LNCAP (cell line): ENCODE results near the gene ANKK1.

Experiments used
- CTCF ChIP-seq: fragments of 450-650 bp; IDR thresholded peaks from 2 replicates; pipeline ENCODE4 v1.5.1; 2017; ENCODE audit warnings: mild to moderate bottlenecking

Gene ANKK1

DNA sequence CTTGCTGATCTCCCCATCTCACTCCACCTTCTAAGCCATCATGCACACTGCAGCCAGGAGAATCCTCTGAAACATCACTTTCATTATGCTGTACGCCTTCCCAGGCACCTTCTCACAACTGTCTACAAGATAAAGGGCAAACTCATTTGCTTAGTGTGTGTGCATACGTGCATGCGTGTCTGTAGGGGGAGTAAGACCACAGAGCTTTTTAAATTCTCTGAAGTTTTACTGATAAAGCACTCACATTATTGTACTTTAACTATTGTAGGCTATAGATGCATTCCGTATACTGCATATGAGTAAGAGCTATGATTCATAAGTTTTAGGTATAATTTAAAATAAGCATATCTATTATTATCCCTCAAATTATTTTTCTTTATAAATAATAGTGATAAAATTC lies 15.3 kb upstream of the ANKK1 start:
- TF ChIP-seq CTCF, result no peak

DNA sequence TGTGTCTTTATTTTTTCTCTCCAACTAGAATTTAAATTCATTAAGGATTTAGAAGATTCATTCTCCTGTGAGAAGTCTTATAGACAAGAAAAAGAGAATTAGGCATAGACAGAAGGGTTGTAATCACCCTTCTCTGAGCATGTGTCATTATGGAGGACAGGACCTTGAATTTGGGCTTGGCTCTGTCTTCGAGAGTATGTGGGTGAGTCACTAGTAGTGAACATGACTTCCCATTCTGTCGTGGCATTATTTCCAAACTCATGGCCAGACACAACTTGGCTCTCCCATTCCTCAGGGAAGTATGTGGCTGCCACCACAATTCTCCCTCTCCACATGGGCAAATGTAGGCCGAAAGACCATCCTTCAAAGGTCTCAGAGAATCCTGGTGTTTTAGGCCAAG lies 14.3 kb upstream of the ANKK1 start:
- no peak for TF ChIP-seq CTCF

DNA sequence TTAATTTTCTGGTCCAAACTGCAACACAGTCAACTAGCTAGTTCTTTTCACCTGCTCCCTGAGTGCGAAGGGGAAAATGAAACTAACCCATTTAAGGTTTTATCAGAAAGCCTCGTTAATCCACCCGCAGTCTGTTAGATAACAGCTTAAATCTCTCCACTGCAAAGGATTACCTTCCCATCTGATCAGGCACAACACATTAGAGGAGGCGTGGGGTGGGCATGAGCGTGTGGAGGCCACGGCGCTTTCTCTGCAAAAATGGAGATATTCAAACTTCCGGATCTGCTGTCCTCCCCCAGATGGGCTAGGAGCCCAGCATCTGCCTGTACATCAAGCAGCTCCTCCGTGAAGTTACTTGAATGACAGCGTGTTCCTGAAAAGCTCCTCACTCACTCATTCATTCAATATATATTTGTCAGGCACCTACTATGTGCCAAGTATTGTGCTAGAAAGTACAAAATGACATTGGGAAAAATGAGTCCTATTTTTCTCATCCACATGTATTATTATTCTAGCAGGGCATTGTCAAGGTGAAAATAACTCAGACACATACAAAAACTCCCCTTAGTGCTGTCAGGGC lies 13.5 kb upstream of the ANKK1 start:
- TF ChIP-seq CTCF, result no peak

DNA sequence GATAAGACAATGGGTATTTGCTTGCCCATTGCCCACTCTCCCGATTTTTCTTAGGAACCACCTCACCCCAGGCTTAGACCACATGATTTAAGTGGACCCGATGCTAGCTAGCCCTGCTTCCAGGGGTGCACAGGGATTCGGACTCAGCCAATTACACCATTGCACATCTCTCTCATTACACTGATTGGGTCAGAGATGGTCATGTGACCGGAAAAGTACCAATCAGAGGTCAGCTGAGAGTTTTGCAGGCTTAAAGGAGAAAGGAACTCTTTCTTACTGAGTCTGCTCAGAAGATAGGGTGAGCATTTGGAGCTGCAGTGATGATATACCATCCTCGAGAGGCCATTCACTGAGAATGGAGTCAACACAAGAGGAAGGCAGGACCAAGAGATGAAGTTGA lies 12.2 kb upstream of the ANKK1 start:
- TF ChIP-seq CTCF, result no peak

- TF ChIP-seq CTCF, result no peak
Measured at GRCh38 chr11:113376156-113376555, 11.4 kb upstream of the ANKK1 start.

DNA sequence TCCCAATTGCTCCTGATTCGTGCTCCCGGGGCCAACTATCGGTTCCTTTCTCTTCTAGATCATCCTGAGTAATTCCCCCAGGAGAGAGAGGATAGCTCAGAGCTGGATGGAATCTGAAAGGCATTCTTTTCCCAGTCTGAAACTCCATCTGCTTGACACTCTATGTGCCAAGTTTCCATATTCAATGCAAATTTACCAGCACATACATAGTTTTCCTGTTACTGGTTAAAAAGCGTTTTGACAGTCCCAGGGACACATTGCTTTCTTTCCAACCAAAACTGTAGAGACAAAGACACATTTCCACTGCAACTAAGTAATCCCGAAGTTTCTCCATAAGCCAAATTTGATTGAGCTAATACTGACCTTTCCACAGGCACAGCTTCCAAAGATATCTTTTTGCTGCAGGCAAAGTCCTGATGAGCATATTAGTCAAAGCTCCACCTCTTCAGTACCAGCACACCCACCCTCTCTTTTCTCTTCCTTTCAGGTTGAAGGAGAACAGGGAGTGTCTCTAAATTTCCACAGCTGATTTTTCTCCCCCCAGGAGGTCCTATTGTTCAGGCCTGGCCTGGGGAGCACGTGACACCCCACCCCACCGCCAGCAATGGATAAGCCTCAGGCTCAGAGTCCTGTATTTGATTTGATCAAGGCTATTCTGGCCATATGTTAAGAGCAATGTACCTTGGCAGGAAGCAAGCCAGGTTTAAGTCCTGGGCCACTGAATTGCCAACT lies 9.7 kb upstream of the ANKK1 start:
- no peak for TF ChIP-seq CTCF

- TF ChIP-seq CTCF, result no peak
Measured at GRCh38 chr11:113378692-113379091, 8.9 kb upstream of the ANKK1 start.
